Epithelial cell of proximal tubule (primary cell): ENCODE measurements around the gene COL5A1. TPM values are rescaled to one million over a fixed set of nuclear protein-coding genes. Genes with fewer than 3 reads are reported as not detected.

Experiments
- DNase-seq: peaks from one replicate; pipeline ENCODE4 v3.0.0-alpha.2; 2011; ENCODE audit warnings: low read depth
- H3K4me3 ChIP-seq: 2 replicates; pipeline ENCODE4 v1.5.1; 2011; ENCODE audit warnings: low read depth, mild to moderate bottlenecking, low read length
- total RNA-seq: library from RNA; depleted of rRNA; stranded (reverse); fragments of >200 nt; gene quantifications from 2 replicates; pipeline ENCODE4 v1.2.3, GENCODE V29; 2015
- TF ChIP-seq, protein P1 (sequence below): conservative IDR thresholded peaks from 2 replicates; pipeline ENCODE4 v1.5.1; 2012; ENCODE audit warnings: low read depth, mild to moderate bottlenecking, low read length

Gene COL5A1
- total RNA-seq, 1 donor from 2014 or later = 16.0 TPM

DNA sequence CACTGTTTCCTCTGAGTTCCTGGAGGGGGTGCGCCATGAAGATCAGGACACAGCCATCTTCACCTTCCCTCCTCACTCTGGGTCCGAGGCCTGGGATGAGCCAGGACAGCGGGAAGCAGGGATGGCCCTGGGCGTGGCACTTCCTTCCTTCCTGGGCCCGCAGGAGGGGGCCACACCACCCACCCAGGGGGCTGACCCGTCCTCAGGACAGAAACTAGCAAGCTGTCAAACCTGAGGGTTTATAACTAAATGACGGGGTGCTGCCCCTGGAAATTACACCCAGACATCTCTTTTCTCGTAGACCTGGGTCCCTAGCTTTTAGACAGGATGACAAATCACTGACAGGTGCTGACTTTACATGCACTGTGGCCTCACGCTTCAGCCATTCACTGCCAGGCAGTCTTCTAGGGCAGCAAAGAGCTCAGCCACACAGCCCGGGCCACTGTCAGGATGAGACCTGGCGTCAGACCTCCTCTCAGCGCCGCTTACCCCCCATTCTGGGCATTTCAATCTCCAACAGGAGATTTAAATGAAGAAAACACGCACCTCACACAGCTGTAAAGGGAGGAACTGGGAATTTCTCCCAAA, 247.1 kb downstream of the COL5A1 start:
- TF ChIP-seq, protein P1, sequence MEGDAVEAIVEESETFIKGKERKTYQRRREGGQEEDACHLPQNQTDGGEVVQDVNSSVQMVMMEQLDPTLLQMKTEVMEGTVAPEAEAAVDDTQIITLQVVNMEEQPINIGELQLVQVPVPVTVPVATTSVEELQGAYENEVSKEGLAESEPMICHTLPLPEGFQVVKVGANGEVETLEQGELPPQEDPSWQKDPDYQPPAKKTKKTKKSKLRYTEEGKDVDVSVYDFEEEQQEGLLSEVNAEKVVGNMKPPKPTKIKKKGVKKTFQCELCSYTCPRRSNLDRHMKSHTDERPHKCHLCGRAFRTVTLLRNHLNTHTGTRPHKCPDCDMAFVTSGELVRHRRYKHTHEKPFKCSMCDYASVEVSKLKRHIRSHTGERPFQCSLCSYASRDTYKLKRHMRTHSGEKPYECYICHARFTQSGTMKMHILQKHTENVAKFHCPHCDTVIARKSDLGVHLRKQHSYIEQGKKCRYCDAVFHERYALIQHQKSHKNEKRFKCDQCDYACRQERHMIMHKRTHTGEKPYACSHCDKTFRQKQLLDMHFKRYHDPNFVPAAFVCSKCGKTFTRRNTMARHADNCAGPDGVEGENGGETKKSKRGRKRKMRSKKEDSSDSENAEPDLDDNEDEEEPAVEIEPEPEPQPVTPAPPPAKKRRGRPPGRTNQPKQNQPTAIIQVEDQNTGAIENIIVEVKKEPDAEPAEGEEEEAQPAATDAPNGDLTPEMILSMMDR = no peak
- DNase-seq = no peak
- no peak overlapping the region for H3K4me3 ChIP-seq

DNA sequence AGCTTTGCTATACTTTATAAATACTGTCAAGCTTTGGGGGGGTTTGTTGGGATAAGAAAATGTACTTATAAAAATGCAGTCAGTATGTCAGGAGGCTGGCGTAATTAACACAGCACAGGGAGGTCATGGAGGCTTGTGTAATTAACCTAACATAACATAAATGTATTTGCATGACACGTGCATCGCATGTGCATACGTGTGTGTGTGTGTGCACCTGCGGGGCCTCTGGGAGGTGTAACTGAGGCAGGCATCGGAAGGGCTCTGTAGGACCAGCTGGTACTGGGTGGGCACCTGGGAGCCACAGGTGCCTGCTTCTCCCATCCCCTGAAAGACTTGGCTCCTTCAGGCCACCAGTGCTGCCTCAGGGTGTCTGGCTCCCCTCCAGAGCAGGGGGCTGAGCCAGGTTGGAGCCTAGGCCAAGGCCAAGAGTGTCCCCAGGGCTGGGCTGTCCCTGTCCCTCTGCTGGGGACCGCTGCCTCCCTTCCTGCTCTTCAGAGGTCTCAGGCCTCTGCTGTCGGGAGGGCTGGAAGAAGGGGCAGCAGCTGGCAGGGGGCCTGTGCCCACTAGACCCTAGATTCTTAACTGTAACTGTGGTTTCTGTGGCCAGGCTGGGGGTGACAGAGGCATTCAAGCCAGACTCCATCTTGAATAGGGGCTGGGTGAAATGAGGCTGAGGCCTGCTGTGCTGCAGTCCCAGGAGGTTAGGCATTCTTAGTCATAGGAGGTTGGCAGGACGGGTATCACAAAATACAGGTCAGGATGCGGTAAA, 248.0 kb downstream of the COL5A1 start:
- no peak overlapping the region for H3K4me3 ChIP-seq
- DNase-seq = no peak
- TF ChIP-seq, protein P1 = no peak

DNA sequence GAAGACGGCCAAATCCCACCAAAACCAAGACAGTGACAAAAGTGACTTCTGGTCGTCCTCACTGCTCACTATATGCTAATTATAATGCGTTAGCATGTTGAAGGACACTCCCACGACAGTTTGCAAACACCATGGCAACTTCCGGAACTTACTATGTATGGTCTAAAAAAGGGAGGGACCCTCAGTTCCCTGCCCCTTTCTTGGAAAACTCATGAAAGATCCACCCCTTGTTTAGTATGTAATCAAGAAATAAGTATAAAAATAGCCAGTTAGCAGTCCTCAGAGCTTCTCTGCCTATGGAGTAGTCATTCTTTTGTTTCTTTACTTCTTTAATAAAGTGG, 248.5 kb downstream of the COL5A1 start:
- TF ChIP-seq, protein P1 = no peak
- no peak overlapping the region for H3K4me3 ChIP-seq
- no peak for DNase-seq

DNA sequence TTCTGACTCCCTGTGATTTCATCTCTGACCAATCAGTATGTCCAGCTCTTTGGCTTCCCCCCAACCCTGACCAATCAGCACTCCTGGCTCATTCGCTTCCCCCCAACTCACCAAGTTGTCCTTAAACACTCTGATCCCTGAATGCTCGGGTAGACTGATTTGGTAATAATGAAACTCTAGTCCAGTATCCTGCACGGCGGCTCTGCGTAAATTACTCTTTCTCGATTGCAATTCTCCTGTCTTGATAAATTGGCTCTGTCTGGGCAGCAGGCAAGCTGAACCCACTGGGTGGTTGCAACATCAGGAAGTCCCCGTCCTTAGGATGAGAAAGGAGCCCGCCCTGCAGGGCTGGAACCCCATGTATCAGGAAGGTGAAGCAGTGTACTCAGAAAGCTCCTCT, 249.4 kb downstream of the COL5A1 start:
- TF ChIP-seq, protein P1 = no peak
- no peak for DNase-seq
- no peak overlapping the region for H3K4me3 ChIP-seq

DNA sequence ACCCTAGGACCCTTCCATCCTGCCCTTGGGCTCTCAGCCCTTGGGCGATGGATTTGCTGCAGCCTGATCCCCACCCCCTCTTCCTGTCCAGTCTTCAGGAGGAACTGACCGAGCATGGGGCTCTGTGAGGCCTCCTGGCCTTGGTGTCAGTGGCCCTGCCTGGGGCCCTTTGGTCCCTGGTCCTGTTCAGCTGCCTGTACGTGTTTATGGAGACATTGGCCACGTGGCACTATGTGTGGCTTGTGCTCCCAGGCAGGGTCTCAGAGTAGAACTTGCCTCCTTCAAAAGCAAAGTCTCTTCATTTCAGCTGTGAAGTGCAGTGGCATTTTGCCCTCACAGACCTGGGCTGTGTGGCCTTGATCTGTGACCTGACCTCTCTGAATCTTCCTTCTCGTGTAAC, 250.1 kb downstream of the COL5A1 start:
- DNase-seq = no peak
- TF ChIP-seq, protein P1 = no peak
- no peak overlapping the region for H3K4me3 ChIP-seq

DNA sequence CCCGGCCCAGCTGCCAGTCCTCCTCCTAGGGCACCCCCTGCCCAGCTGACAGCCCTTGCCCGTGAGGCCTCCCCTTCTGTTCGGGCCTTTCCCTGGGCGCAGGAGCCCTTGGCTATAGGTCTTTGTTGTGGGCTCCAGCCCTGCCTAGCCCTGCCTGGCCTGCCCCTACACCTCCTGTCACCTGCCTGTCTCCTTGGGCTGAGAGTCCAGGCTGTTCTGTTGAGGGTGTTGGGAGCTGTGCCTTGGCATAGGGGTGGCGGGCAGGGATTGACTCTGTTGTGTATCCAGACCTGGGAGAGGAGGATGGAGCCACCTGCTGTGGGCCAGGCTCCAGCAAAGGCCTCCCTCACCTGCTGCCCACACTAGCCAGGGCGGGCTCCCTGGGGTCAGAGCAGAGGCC, 250.6 kb downstream of the COL5A1 start:
- TF ChIP-seq, protein P1 = no peak
- H3K4me3 ChIP-seq = no peak overlapping the region
- no peak for DNase-seq
